ENCODE results near the gene RNASEH2A. TPM values are rescaled to one million over a fixed set of nuclear protein-coding genes. Genes with fewer than 3 reads are reported as not detected.

The RNASEH2A gene
- total RNA-seq, 1 experiment from 2014 or later = 79.5 TPM

- Histone ChIP-seq H3K9me3 (ENCODE audit: control insufficient read depth, low read depth, low read length) (no peaks in the 10 kb centered on the region), H3K9ac (ENCODE audit: extremely low read depth, insufficient read length, low read length) (no peak overlapping the region), H2BK12ac (ENCODE audit: insufficient read length, low read depth, low read length) (no peak overlapping the region), H3K27me3 (ENCODE audit: insufficient read depth, low read length) (no peaks in the 10 kb centered on the region; the same call in 1 of the 2 replicates), H4K20me1 (ENCODE audit: control insufficient read depth, insufficient read depth, insufficient read length) (no peaks in the 10 kb centered on the region), H4K5ac (ENCODE audit: insufficient read length, low read depth, low read length) (no peak overlapping the region), H3K79me1 (ENCODE audit: insufficient read depth, low read depth, low read length, poor library complexity, severe bottlenecking) (no peaks in the 10 kb centered on the region), H2AK5ac (ENCODE audit: insufficient read length, low read length) (no peak overlapping the region), H3K79me2 (ENCODE audit: insufficient read depth, low read length) (no peaks in the 10 kb centered on the region), H3K56ac (ENCODE audit: insufficient read length, low read depth, low read length) (no peak overlapping the region), H2BK20ac (ENCODE audit: low read depth, low read length, poor library complexity, severe bottlenecking) (no peak overlapping the region), H3K23me2 (ENCODE audit: insufficient read length, low read depth, low read length, poor library complexity, severe bottlenecking) (peaks cover 33% of the 10 kb centered on the region), H3K14ac (ENCODE audit: insufficient read depth, low read length) (no peak overlapping the region), H3K27ac (ENCODE audit: insufficient read length, low read depth, low read length) (no peak overlapping the region), H2AFZ (ENCODE audit: low read length) (no peak overlapping the region), H3K4ac (ENCODE audit: low read depth, low read length) (no peak overlapping the region), H3K4me2 (ENCODE audit: insufficient read depth, insufficient read length, low read length) (no peak overlapping the region), H3K4me1 (ENCODE audit: insufficient read depth, low read length) (peaks cover 6% of the 10 kb centered on the region), H3K23ac (ENCODE audit: insufficient read length, low read depth, low read length) (no peak overlapping the region), H2BK5ac (ENCODE audit: insufficient read length, low read length) (no peak overlapping the region), H2BK15ac (ENCODE audit: low read depth, low read length) (no peak overlapping the region), H4K8ac (replicated peaks; ENCODE audit: insufficient read length, low read depth, low read length) (no peak overlapping the region), H4K91ac (ENCODE audit: insufficient read length, low read depth, low read length) (no peak overlapping the region), H2BK120ac (ENCODE audit: low read depth, low read length, poor library complexity, severe bottlenecking) (no peak overlapping the region), H3K18ac (ENCODE audit: insufficient read length, low read depth, low read length) (no peak overlapping the region), H3T11ph (ENCODE audit: low read length) (no peak overlapping the region)
- Mint-ChIP-seq H3K36me3 (ENCODE audit: insufficient read depth in 1 of 3, low read depth in 3 of 3) (no peaks in the 10 kb centered on the region), H3K27ac (no peak overlapping the region), H3K27me3 (ENCODE audit: low read depth) (peaks cover 6% of the 10 kb centered on the region), H3K4me1 (peaks cover 30 to 31% of the 10 kb centered on the region in 2 experiments), H3K9me3 (no peaks in the 10 kb centered on the region), H3K4me3 (no peak overlapping the region; a peak in 1 of 5 replicates)
- no CpG with 5 or more reads among the region's 3 CpGs for WGBS (ENCODE audit: extremely low coverage, insufficient read length, low lambda C conversion rate)
- TF ChIP-seq CTCF (conservative IDR thresholded peaks at IDR 0.05) = no peak
- no peak for DNase-seq
These were observed 19.4 kb upstream of the RNASEH2A start for GRCh38 chr19:12786952-12787351.
